NCI-H345 treated with DMSO at 0.1 percent for 48 hours (cell line): ENCODE results near the gene PRSS16.
"Not testable (repeated sequence)": the region's sequence is repeated elsewhere in the genome, so short reads cannot be mapped to it uniquely, and the experiment has no call there.

ENCODE experiments used
- DNase-seq: peaks from one replicate; lab custom pipeline; 2025; ENCODE audit not compliant: unreplicated experiment; lab: John Stamatoyannopoulos, UW

PRSS16 gene, protein sequence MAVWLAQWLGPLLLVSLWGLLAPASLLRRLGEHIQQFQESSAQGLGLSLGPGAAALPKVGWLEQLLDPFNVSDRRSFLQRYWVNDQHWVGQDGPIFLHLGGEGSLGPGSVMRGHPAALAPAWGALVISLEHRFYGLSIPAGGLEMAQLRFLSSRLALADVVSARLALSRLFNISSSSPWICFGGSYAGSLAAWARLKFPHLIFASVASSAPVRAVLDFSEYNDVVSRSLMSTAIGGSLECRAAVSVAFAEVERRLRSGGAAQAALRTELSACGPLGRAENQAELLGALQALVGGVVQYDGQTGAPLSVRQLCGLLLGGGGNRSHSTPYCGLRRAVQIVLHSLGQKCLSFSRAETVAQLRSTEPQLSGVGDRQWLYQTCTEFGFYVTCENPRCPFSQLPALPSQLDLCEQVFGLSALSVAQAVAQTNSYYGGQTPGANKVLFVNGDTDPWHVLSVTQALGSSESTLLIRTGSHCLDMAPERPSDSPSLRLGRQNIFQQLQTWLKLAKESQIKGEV

DNA sequence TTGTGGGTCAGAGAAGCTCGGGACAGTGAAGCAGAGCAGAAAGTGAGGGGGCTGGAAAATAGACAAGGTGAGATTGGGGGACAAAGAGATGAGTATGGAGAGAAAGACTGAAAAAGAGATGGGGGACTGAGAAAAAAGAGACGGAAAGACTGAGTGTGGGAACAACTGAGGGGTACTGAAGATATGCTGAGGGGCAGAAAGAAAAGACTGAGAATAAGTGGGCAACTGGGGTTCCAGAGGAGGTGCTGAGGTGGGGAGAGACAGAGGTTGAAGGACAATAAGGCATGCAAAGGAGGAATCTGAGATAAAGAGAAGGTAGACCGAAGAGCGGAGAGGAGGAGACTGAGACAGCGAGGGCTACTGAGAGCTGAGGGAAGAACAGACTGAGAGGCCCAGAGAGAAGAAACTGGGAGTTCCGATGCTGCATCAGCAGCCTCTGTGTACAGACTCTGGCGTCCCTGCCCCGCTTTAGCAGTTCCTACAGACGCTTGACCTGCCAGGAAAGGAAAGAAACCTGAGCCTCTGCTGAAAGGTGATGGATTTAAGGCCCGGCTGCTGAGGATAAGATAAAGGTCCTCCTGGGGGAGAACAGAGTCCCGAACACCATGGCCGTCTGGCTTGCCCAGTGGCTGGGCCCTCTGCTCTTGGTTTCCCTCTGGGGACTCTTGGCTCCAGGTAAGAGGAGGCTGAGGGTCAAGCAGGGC is at the start of gene PRSS16:
PRSS16 (plus strand) TSS at position 569 of the 704 bp plus-strand sequence; CDS start at position 606, 37 bp downstream.
- DNase-seq: no peak

DNA sequence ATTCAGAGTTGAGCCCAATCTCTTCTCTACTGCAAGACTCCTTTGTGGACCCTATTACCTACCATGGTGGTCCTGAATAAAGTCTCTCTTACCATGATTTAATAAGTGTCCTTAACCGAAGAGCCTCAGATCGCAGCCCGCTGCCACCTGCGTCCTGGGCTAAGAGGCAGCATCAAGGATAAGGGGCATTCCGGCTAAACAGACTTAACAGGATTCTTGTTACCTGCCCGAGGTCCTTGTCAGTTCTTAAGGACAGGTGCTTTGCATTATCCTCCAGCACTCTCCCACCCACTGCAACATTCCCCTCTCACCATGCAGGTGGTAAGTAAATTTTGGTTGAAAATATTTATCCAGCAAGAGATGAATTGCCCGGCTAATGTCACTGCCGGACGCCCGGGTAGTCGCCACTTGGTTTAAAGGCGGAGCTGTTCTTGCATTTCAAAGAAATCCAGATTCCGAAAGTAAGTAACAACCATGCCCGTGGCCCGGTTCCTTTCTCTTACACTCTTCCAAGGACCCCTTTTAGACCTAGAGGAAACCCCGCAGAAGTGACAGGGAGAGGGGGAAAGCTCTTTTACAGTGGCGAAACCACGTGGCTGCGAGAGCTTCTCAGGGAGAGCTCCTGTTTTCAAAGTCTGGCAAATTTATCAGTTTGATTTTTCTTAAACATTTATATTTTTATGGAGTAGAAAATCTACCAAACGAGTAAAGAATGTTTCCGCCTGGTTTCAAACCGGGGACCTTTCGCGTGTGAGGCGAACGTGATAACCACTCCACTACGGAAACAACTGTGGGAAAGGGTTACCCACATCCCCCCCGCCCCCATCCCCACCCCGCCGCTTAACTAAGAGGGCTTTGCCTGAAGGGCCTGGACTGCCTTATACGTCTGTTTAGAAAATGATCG is 41.9 kb upstream of the PRSS16 start:
- DNase-seq: no peak

DNA sequence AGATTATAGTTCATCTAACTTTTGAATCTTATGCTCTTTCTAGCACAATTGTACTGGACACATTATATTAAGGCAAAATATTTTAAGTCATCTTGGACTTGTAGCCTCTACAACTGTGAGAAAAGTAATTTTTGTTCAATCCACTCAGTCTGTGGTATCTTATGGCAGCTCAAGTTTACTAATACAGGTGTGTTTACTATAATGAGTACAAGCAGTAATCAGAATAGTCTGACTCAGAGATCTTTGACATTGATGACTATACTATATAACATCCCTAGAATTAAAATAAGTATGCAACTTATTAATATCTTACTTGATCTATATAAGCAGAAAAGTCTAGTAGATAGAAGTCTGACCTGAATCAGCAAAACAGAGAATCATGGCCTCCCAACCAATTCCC is 40.7 kb upstream of the PRSS16 start:
- no peak for DNase-seq

DNA sequence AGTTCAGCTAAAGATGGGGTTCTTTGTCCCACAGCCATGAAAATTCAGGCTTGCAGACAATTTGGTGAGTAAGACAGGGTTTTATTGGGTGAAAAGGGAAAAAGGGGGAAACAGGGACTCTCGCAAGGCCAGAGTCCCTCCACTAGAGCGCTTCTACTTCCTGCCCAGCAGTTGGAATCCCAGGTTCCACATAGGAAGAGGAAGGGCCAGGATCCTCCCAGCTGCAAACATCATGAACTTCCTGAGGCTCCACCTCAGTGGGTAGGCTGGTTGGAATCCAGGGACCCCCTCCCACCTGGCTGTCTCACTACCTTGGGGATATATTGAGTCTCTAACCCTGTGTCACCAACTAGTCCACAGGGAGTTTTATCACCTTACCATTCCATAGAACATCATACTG is 39.5 kb upstream of the PRSS16 start:
- no peak for DNase-seq

DNA sequence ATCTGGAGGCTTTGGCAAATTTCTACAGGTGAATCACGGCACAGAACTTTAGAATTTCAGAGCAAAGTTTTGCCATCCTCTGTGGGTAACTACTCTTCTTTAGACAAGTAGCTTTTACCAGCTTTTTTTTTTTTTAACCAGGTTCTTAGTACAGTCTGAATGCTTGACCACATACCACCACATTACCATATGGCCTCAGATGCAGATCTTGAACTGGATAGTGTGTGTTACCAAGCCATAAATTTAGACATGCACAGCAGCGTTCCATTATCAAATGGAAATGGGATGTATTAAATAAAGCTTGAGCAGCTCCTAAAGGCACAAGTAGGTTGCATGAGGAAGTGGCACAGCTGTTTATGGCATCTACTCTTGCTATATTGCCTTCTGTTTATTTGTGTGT is 38.3 kb upstream of the PRSS16 start:
- DNase-seq: no peak

DNA sequence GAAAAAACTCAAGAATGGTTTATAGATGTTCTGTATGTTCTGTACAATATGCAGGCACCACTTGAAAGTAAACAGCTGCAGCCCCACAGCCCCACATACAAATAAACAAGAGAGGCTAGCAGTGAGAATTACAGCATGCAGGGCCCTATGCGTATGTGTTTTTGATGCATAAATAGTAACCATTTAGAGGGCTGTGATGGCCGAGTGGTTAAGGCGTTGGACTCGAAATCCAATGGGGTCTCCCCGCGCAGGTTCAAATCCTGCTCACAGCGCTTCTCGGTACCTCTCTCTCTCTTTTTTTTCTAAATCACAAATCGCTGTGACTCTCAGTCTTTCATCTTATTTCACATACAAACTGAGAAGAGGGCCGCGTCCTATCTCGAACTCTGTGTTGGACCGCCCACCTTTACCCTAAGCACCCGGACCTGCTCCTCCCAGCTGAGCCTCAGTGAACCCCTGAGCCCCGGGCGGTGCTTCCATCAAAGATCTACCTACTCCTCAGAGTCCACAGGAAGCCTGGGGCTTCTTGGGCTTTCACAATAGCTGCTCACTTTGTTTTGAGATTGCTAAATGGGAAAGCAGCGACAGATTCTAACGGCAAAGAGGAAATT is 37.7 kb upstream of the PRSS16 start:
- no peak for DNase-seq

DNA sequence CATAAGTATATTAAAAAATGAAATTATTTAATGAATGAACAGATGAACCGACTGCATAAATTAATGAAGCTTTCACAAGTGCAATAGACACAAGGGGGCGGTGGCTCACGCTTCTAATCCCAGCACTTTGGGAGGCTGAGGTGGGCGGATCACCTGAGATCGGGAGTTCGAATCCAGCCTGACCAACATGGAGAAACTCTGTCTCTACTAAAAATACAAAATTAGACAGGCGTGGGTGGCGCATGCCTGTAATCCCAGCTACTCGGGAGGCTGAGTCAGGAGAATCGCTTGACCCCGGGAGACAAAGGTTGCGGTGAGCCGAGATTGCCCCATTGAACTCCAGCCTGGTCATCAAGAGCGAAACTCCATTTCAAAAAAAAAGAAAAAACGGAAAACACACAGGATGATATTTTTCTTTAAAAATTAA is 34.4 kb upstream of the PRSS16 start:
- DNase-seq: not testable (repeated sequence)

DNA sequence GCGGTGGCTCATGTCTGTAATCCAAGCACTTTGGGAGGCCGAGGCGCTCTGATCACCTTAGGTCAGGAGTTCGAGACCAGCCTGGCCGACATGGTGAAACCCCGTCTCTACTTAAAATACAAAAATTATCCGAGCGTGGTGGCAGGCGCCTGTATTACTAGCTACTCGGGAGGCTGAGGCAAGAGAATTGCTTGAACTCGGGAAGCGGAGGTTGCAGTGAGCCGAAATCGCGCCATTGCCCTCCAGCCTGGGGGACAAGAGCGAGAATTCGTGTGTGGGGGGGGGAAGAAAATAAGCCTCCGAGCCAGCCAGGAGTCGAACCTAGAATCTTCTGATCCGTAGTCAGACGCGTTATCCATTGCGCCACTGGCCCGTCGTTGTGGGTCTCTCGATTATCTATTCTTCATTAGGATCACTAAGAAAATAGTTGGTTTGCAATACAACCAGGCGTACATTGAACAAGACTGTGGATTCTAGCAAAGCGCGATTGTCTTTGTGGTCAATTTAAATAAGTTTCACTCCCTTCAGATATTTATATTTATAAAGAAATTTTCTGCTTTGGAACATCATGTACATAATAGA is 33.9 kb upstream of the PRSS16 start:
- peak; percentile 56 for DNase-seq

DNA sequence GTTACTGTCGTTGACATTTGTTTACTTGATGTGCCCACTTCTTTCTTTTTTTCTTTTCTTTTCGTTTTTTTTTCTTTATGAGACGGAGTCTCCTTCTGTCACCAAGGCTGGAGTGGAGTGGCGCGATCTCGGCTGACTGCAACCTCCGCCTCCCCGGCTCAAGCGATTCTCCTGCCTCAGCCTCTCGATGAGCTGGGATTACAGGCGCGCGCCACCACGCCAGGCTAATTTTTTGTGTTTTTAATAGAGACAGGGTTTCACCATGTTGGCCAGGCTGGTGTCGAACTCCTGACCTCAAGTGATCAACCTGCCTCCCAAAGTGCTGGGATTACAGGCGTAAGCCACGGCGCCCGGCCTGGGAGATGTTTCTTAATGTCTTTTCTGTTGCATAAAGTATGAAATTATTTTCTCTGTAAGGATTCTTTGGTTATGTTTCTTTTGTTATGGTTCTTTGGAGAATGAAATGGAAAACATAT is 33.3 kb upstream of the PRSS16 start:
- no peak for DNase-seq

DNA sequence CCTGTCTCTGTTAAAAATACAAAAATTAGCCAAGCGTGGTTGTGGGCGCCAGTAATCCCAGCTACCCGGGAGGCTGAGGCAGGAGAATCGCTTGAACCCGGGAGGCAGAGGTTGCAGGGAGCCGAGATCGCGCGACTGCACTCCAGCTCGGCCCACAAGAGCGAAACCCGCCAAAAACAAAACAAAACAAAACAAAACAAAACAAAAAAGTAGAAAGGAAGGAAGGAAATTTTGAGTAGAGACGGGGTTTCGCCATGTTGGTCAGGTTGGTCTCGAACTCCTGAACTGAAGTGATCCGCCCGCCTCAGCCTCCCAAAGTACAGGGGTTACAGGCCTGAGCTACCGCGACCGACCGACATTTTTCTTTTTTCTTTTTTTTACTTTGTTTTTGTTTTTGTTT is 30.6 kb upstream of the PRSS16 start:
- no peak for DNase-seq

DNA sequence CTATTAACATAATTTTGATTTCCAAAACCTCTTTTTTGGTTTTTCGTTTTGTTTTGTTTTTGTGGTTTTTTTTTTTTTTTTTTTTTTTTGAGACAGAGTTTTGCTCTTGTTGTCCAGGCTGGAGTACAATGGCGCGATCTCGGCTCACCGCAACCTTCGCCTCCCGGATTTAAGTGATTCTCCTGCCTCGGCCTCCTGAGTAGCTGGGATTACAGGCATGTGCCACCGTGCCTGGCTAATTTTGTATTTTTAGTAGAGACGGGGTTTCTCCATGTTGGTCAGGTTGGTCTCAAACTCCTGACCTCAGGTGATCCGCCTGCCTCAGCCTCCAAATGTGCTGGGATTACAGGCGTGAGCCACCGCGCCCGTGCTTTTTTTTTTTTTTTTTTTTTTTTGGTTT is 24.5 kb upstream of the PRSS16 start:
- DNase-seq: not testable (repeated sequence)

DNA sequence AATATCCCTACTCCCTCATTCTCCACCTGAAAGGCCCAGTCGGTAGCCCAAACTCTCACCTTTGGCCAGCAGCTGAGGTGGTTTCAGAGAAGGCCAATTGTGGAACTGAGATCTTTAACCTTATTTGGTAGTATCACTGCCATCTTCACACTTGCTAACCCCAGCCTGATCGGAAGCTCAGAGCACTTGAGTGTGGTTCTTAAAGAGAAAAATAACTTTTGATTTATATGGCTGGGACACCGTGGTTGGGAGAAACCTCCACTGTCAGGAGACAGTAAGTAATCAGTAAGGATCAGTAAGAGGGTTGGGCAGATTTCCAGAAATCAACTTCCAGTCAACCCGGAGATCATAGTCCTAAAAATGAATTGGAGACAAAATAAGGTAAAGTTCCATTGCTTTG is 22.8 kb upstream of the PRSS16 start:
- DNase-seq: no peak

DNA sequence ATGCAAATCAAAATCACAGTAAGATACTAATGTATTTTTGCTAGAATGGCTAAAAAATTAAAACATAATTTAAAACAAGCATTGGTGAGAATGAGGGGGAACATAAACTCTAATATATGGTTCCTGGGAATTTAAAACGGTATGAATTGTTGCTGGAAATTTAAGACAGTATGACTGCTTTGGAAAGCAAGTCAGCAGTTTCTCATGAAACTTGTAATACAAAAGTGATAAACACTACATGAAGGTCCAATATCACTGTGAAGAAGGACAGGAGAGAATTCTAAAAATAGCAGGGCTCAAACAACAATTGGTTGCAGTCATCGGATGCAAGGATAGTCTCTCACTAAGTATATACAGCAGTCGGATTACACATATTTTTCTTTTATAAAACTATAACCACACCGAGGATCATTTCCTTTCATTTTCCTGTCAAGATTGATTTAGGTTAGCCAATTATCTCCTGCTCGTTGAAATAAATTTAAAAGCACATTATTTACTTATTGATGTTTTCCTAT is 18.5 kb upstream of the PRSS16 start:
- DNase-seq: no peak

DNA sequence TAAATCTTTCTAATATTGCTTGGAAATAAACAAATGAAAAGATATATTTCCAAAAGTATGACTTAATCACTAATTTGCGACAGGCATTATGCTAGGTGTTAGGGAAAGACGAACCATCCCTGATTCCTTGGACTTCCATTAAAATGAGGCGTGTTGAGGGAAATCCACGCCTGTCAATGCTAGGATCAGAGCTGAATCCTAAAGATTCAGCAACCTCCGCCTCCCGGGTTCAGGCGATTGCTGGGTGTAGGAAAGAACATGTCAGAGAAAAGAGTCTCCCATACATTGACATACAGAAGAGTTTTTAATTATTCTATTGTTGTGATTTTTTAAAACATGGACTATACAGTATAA is 16.8 kb upstream of the PRSS16 start:
- no peak for DNase-seq

DNA sequence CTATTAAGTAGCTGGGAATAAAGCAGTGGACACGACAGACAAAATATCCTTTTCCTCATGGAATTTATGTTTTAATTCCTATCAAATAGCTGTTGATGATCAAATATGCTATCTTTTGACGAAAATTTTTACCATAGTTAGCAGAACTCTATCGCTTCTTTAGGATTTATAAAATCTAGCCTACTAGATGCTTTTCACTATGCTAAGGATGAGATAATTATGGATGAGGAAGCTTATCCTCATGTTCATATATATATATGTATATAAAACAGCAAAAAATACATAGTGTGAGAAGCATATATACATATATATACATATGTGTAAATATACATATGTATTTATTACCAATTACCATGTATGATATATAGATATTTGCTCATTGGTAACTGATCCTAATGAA is 12.9 kb upstream of the PRSS16 start:
- no peak for DNase-seq

DNA sequence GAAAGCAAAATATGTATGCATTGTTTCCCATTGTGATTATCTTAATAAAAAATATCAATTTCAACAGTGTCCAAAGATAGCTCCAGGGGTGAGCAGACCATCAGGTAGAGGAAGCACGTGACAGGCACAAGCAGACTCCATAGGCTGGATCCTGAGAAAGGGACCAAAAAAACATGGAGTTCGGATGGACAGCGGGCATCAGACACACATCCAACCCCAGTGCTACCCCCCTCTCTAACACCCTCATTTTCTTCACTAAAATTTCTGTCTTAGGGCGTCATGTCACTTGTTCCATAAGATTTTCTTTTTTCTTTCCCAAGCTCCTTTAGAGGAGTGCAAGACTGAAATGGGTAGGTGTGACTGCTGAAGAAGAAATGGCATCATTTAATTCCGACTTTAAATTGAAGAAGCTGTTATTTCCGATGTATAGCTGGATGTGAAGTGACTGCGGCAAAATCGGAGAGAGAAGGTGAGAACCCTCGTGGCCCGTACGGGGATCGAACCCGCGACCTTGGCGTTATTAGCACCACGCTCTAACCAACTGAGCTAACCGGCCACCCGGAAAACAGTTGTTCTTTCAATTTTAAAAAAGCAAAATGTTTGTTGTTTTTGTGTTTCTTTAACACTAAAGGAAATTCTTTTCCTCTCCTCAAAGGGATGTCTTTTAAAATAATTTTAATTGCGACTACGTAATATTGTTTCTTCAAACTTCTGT is 10.3 kb upstream of the PRSS16 start:
- DNase-seq: no peak

DNA sequence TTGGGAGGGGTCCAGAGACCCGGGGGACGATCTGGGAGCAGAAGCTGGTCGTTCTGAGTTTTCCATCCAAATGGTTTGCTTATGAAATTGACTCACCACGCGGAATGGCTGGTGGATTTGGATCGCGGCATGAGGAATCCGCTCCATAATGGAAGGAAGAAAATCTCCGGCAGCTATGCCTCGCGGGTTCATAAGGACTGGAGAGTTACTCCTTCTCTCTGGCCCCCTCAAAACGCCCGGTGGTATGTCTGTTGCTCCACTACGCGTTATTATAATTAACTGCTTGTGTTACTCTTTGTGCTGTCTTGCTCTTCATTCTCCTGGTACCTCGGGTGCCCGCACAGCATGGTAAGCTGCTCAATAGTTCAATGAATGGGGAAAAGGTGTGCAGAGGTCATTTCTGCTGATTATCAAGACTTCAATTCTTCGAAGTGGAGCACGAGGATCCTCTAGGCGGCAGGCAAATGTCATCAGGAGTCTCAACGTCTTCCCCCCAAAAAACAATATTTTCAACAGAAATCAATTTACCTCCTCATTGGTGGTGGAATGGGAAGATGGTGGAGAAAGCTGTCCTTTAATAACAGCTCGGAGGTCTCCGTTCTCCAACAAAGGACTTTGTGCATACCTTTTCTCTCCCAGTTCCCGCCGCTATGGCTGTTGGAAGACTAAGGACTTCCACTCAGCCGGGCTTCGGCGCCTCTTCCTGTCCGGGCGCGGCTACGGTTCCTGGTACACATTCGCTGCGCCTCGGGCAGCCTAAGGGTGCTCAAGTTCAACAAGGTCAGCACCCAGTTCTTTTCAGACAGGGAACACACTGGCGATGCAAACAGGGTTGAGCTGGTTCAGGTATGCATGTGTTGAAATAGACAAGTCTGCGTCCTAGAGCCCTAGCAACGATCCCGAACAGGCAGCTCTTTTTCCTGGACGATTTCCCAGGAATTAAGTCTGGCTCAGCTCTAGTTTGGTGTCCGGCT is 9.2 kb upstream of the PRSS16 start:
- no peak for DNase-seq

DNA sequence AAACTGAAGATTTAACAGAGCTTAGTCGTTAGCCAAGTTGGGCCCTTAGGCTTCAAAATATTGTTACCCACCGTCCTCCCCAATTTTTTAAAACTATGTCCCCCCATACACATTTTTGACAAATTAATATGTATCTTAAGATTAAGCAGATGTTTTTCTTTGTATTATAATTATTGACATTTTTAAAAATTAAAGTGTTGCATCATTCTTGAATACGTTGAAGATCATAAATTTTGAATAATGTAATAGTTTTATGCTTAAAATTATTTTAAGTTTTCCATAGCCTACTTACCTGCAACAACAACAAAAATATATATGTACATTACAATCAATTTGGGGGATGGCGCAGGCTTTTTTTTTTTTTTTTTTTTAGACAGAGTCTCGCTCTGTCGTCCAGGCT is 8.2 kb upstream of the PRSS16 start:
- no peak for DNase-seq
